Measurements from ENCODE around the gene ANKRD10.

Gene ANKRD10

GRCh38 chr13:110835721-110836604, 78.9 kb downstream of the ANKRD10 start:
- H3K4me3 ChIP-seq (ENCODE audit: low read depth, low read length): no peak overlapping the region
- H3K27me3 ChIP-seq (ENCODE audit: control insufficient read depth, insufficient read depth, low read length): no peaks in the 10 kb centered on the region

DNA sequence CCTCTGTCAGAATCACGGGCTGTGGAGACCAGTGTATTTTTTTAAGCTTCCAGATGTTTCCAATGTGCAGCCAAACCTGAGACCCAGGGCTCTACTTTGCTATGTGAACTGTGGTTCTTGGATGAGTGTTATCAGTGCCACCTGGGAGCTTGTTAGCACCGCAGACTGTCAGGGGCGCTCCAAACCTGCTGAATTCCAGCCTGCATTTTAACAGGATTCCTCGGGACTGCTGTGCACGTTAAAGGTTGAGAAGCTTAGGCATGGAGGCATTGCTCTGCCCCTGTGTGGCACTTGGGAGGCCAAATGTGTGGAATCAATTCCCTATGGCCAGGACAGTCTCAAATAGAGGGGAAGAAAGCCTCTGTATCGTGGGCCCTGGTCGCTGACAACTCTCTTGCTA, 80.3 kb downstream of the ANKRD10 start:
- H3K27me3 ChIP-seq (ENCODE audit: control insufficient read depth, insufficient read depth, low read length): no peaks in the 10 kb centered on the region

More at GRCh38 chr13:110835721-110836604, 78.9 kb downstream of the ANKRD10 start:
- no peaks in the 10 kb centered on the region for H3K36me3 ChIP-seq (ENCODE audit: control insufficient read depth, insufficient read depth, low read length)
- no peaks in the 10 kb centered on the region for H3K4me1 ChIP-seq (ENCODE audit: control insufficient read depth, insufficient read depth, low read length)
- no peaks in the 10 kb centered on the region for H3K9me3 ChIP-seq (ENCODE audit: control insufficient read depth, insufficient read depth, low read length)
- H3K9ac ChIP-seq (ENCODE audit: low read depth, low read length): no peak overlapping the region
- H3K27ac ChIP-seq (ENCODE audit: low read depth, low read length): no peak overlapping the region

DNA sequence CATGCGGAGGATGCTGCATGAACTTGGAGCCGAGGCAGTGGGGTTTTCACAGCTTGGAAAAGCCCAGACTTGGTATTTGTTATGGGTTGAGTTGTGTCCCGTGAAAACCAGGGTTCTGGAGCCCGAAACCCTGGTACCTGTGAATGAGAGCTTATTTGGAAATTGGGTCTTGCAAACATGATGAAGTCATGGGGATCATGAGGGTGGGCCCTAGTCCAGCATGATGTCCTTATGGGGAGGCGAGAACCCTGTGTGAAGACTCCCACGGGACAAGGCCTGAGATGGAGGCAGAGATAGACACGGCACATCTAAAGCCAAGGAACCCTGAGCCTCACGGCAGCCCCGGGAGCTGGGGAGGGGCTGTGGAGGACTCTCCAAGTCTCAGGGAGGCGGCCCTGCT, 82.3 kb downstream of the ANKRD10 start:
- no peaks in the 10 kb centered on the region for H3K9me3 ChIP-seq (ENCODE audit: control insufficient read depth, insufficient read depth, low read length)
- no peaks in the 10 kb centered on the region for H3K36me3 ChIP-seq (ENCODE audit: control insufficient read depth, insufficient read depth, low read length)
- H3K4me1 ChIP-seq (ENCODE audit: control insufficient read depth, insufficient read depth, low read length): no peaks in the 10 kb centered on the region
- H3K4me3 ChIP-seq (ENCODE audit: low read depth, low read length): no peak overlapping the region
- no peak overlapping the region for H3K9ac ChIP-seq (ENCODE audit: low read depth, low read length)
- no peak overlapping the region for H3K27ac ChIP-seq (ENCODE audit: low read depth, low read length)
- H3K27me3 ChIP-seq (ENCODE audit: control insufficient read depth, insufficient read depth, low read length): no peaks in the 10 kb centered on the region

More for the DNA sequence above, 80.3 kb downstream of the ANKRD10 start:
- Histone ChIP-seq H3K27ac (ENCODE audit: low read depth, low read length) (no peak overlapping the region), H3K36me3 (ENCODE audit: control insufficient read depth, insufficient read depth, low read length) (no peaks in the 10 kb centered on the region), H3K9me3 (ENCODE audit: control insufficient read depth, insufficient read depth, low read length) (no peaks in the 10 kb centered on the region), H3K4me3 (ENCODE audit: low read depth, low read length) (no peak overlapping the region), H3K9ac (ENCODE audit: low read depth, low read length) (no peak overlapping the region), H3K4me1 (ENCODE audit: control insufficient read depth, insufficient read depth, low read length) (no peaks in the 10 kb centered on the region)

GRCh38 chr13:110832205-110832479, 82.7 kb downstream of the ANKRD10 start:
- no peaks in the 10 kb centered on the region for H3K9me3 ChIP-seq (ENCODE audit: control insufficient read depth, insufficient read depth, low read length)
- no peaks in the 10 kb centered on the region for H3K36me3 ChIP-seq (ENCODE audit: control insufficient read depth, insufficient read depth, low read length)
- H3K27me3 ChIP-seq (ENCODE audit: control insufficient read depth, insufficient read depth, low read length): no peaks in the 10 kb centered on the region
- H3K4me3 ChIP-seq (ENCODE audit: low read depth, low read length): no peak overlapping the region
- no peak overlapping the region for H3K27ac ChIP-seq (ENCODE audit: low read depth, low read length)
- H3K4me1 ChIP-seq (ENCODE audit: control insufficient read depth, insufficient read depth, low read length): no peaks in the 10 kb centered on the region
- no peak overlapping the region for H3K9ac ChIP-seq (ENCODE audit: low read depth, low read length)

- Histone ChIP-seq H3K4me1 (ENCODE audit: control insufficient read depth, insufficient read depth, low read length) (no peaks in the 10 kb centered on the region), H3K9me3 (ENCODE audit: control insufficient read depth, insufficient read depth, low read length) (no peaks in the 10 kb centered on the region), H3K36me3 (ENCODE audit: control insufficient read depth, insufficient read depth, low read length) (no peaks in the 10 kb centered on the region), H3K9ac (ENCODE audit: low read depth, low read length) (no peak overlapping the region), H3K4me3 (ENCODE audit: low read depth, low read length) (no peak overlapping the region), H3K27ac (ENCODE audit: low read depth, low read length) (no peak overlapping the region), H3K27me3 (ENCODE audit: control insufficient read depth, insufficient read depth, low read length) (no peaks in the 10 kb centered on the region)
Measured at GRCh38 chr13:110831437-110832204, 83.2 kb downstream of the ANKRD10 start.

- H3K4me1 ChIP-seq (ENCODE audit: control insufficient read depth, insufficient read depth, low read length): no peaks in the 10 kb centered on the region
- H3K9me3 ChIP-seq (ENCODE audit: control insufficient read depth, insufficient read depth, low read length): no peaks in the 10 kb centered on the region
- H3K9ac ChIP-seq (ENCODE audit: low read depth, low read length): no peak overlapping the region
- H3K27me3 ChIP-seq (ENCODE audit: control insufficient read depth, insufficient read depth, low read length): no peaks in the 10 kb centered on the region
- H3K27ac ChIP-seq (ENCODE audit: low read depth, low read length): no peak overlapping the region
- no peak overlapping the region for H3K4me3 ChIP-seq (ENCODE audit: low read depth, low read length)
- H3K36me3 ChIP-seq (ENCODE audit: control insufficient read depth, insufficient read depth, low read length): no peaks in the 10 kb centered on the region
Measured at GRCh38 chr13:110830800-110831371, 84.0 kb downstream of the ANKRD10 start.

DNA sequence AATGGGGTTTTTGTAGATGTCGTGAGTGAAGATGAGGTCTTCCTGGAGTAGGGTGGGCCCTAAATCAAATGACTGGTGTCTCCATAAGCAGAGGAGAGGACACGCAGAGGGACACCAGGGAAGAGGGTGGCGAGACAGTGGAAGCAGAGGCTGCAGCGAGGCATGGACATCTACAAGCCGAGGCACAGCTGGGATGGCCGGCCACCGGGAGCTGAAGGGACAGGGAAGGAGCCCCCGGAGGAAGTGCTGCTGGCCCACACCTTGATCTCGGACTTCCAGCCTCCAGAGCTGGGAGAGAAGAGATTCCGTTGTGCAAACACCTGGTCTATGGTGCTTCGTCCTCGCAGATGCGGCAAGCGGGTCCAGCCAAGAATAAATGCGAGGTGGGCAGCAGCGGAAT, 84.5 kb downstream of the ANKRD10 start:
- no peaks in the 10 kb centered on the region for H3K27me3 ChIP-seq (ENCODE audit: control insufficient read depth, insufficient read depth, low read length)
- H3K27ac ChIP-seq (ENCODE audit: low read depth, low read length): no peak overlapping the region
- no peak overlapping the region for H3K9ac ChIP-seq (ENCODE audit: low read depth, low read length)
- no peaks in the 10 kb centered on the region for H3K36me3 ChIP-seq (ENCODE audit: control insufficient read depth, insufficient read depth, low read length)
- H3K4me1 ChIP-seq (ENCODE audit: control insufficient read depth, insufficient read depth, low read length): no peaks in the 10 kb centered on the region
- H3K4me3 ChIP-seq (ENCODE audit: low read depth, low read length): no peak overlapping the region
- no peaks in the 10 kb centered on the region for H3K9me3 ChIP-seq (ENCODE audit: control insufficient read depth, insufficient read depth, low read length)

GRCh38 chr13:110829486-110829885, 85.4 kb downstream of the ANKRD10 start:
- Histone ChIP-seq H3K27ac (ENCODE audit: low read depth, low read length) (no peak overlapping the region), H3K4me3 (ENCODE audit: low read depth, low read length) (no peak overlapping the region), H3K27me3 (ENCODE audit: control insufficient read depth, insufficient read depth, low read length) (no peaks in the 10 kb centered on the region), H3K9me3 (ENCODE audit: control insufficient read depth, insufficient read depth, low read length) (no peaks in the 10 kb centered on the region), H3K4me1 (ENCODE audit: control insufficient read depth, insufficient read depth, low read length) (no peaks in the 10 kb centered on the region), H3K36me3 (ENCODE audit: control insufficient read depth, insufficient read depth, low read length) (no peaks in the 10 kb centered on the region), H3K9ac (ENCODE audit: low read depth, low read length) (no peak overlapping the region)

DNA sequence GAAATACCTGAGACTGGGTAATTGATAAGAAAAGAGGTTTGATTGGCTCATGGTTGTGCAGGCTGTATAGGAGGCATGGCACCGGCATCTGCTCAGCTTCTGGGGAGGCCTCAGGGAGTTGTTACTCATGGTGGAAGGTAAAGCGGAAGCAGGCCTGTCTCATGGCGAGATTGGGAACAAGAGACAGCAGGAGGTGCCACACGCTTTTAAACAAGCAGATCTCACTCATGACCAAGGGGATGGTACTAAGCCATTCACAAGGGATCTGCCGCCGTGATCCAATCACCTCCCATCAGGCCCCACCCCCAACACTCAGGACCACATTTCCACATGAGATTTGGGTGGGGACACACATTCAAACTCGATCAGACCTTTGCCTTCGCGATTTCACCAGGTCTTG, 86.2 kb downstream of the ANKRD10 start:
- Histone ChIP-seq H3K36me3 (ENCODE audit: control insufficient read depth, insufficient read depth, low read length) (no peaks in the 10 kb centered on the region), H3K9ac (ENCODE audit: low read depth, low read length) (no peak overlapping the region), H3K4me3 (ENCODE audit: low read depth, low read length) (no peak overlapping the region), H3K9me3 (ENCODE audit: control insufficient read depth, insufficient read depth, low read length) (no peaks in the 10 kb centered on the region), H3K27me3 (ENCODE audit: control insufficient read depth, insufficient read depth, low read length) (no peaks in the 10 kb centered on the region), H3K27ac (ENCODE audit: low read depth, low read length) (no peak overlapping the region), H3K4me1 (ENCODE audit: control insufficient read depth, insufficient read depth, low read length) (no peaks in the 10 kb centered on the region)
